HepG2 (cell line): Measurements from ENCODE around the gene NFATC4. TPM values are rescaled to one million over a fixed set of nuclear protein-coding genes. Genes with fewer than 3 reads are reported as not detected.
A peak's percentile ranks its signal among the peaks of the same experiment; 100 is the strongest.
"Not testable (repeated sequence)": the region's sequence is repeated elsewhere in the genome, so short reads cannot be mapped to it uniquely, and the experiment has no call there.

Source experiments
- ATAC-seq: fragments of 200-7000 bp; cut with Tn5 transposase; 3 replicates; pipeline ENCODE4 v1.9.1; 2020; ENCODE audit warnings: mild to moderate bottlenecking, moderate library complexity
- BruUV-seq: library from RNA; stranded (reverse); fragments of 400-500 nt; replicated peaks from 2 replicates; lab custom pipeline; 2021; lab: Mats Ljungman, UMichigan
- CTCF ChIA-PET: fragments of 300-600 bp; formaldehyde crosslinking; extraction: SDS; loops from one replicate; lab custom pipeline; 2021; ENCODE audit warnings: low total read pairs, inconsistent platforms, low intra/inter-chr PET ratio; lab: Yijun Ruan, JAX
- POLR2A ChIA-PET: fragments of 350-600 bp; sonication (Branson Sonifier 250); formaldehyde crosslinking; loops from one replicate; lab custom pipeline; 2020; ENCODE audit warnings: antibody characterized with exemption, inconsistent platforms; lab: Yijun Ruan, JAX
- DNase-seq: peaks from one replicate; pipeline ENCODE4 v3.0.0-alpha.2; 2015; ENCODE audit warnings: low spot score
- FAIRE-seq: peaks from 3 replicates; lab custom pipeline; 2011; peaks lifted over from hg19 to GRCh38; lab: Jason Lieb, UNC
- H2AFZ ChIP-seq: one replicate; pipeline ENCODE4 v1.6.1; 2011; ENCODE audit warnings: low read length, inconsistent platforms
- H3K27ac ChIP-seq: fragments of 300-600 bp; 3 replicates; pipeline ENCODE4 v1.8.0; 2011; ENCODE audit warnings: mixed run types, mild to moderate bottlenecking, mixed read lengths, low read length, inconsistent platforms; ENCODE audit not compliant: insufficient read depth; ENCODE audit errors: extremely low read length
- H3K27me3 ChIP-seq, 2 experiments: fragments of 200-600 bp in 1 of 2; 2 replicates in 1 of 2; 3 replicates in 1 of 2; pipeline versions ENCODE4 v1.6.0 to v1.8.0; 2011; ENCODE audit warnings: low read length in 2 of 2, mild to moderate bottlenecking in 2 of 2, moderate library complexity in 2 of 2, inconsistent platforms in 1 of 2; ENCODE audit not compliant: insufficient read depth in 2 of 2, control insufficient read depth in 1 of 2
- H3K36me3 ChIP-seq, 2 experiments: fragments of 200-600 bp in 1 of 2; replicated peaks in 1 of 2; 2 replicates in 1 of 2; 3 replicates in 1 of 2; pipeline versions ENCODE4 v1.5.1 to v1.8.0; 2011; ENCODE audit warnings: low read length in 2 of 2, inconsistent platforms in 1 of 2; ENCODE audit not compliant: insufficient read depth in 2 of 2, control insufficient read depth in 1 of 2
- H3K4me1 ChIP-seq: 2 replicates; pipeline ENCODE4 v1.5.1; 2012; ENCODE audit warnings: low read length, inconsistent platforms; ENCODE audit not compliant: insufficient read depth
- H3K4me2 ChIP-seq: 2 replicates; pipeline ENCODE4 v1.6.0; 2011; ENCODE audit warnings: low read depth, low read length, inconsistent platforms
- H3K4me3 ChIP-seq, 3 experiments: fragments of 200-600 bp in 1 of 3; sonication (generic), shearing (Covaris generic) in 1 of 3; replicated peaks in 1 of 3; 2 replicates each; pipeline ENCODE4 v1.5.1; 2011 to 2016; ENCODE audit warnings: low read length in 3 of 3, inconsistent platforms in 2 of 3, low read depth in 2 of 3, mild to moderate bottlenecking in 2 of 3, control low read depth in 1 of 3, mixed read lengths in 1 of 3; ENCODE audit not compliant: insufficient read depth in 1 of 3
- H3K79me2 ChIP-seq: one replicate; pipeline ENCODE4 v1.6.1; 2011; ENCODE audit warnings: low read length, inconsistent platforms; ENCODE audit not compliant: insufficient read depth
- H3K9ac ChIP-seq: 2 replicates; pipeline ENCODE4 v1.6.0; 2011; ENCODE audit warnings: mild to moderate bottlenecking, low read depth, low read length, inconsistent platforms; ENCODE audit not compliant: insufficient read depth
- H3K9me3 ChIP-seq: 2 replicates; pipeline ENCODE4 v1.5.1; 2012; ENCODE audit warnings: mild to moderate bottlenecking, low read length
- H4K20me1 ChIP-seq: 2 replicates; pipeline ENCODE4 v1.6.0; 2011; ENCODE audit warnings: inconsistent platforms, mild to moderate bottlenecking, low read length, moderate library complexity; ENCODE audit not compliant: insufficient read depth
- LCORL ChIP-seq, 2 experiments: fragments of 450-650 bp in 1 of 2; sonication (generic) in 1 of 2; formaldehyde crosslinking in 1 of 2; IDR thresholded peaks; 2 replicates each; pipeline versions ENCODE4 v1.5.0 to v1.6.1; 2017 to 2020; ENCODE audit warnings: antibody characterized with exemption in 1 of 2, missing genetic modification reagents in 1 of 2
- PHF20 ChIP-seq: sonication (generic); formaldehyde crosslinking; IDR thresholded peaks from 2 replicates; pipeline ENCODE4 v1.5.0; 2020; ENCODE audit warnings: mild to moderate bottlenecking, missing genetic modification reagents
- SMYD3 ChIP-seq: sonication (generic); formaldehyde crosslinking; IDR thresholded peaks from 2 replicates; pipeline ENCODE4 v1.8.1; 2023; ENCODE audit warnings: mild to moderate bottlenecking, missing genetic modification reagents
- ZNF446 ChIP-seq: sonication (generic); formaldehyde crosslinking; IDR thresholded peaks from 2 replicates; pipeline ENCODE4 v1.5.0; 2020; ENCODE audit warnings: mild to moderate bottlenecking, missing genetic modification reagents
- ZNF503 ChIP-seq: sonication (generic); formaldehyde crosslinking; IDR thresholded peaks from 2 replicates; pipeline ENCODE4 v1.4.0; 2020; ENCODE audit warnings: missing genetic modification reagents
- ZNF614 ChIP-seq: IDR thresholded peaks from 2 replicates; pipeline ENCODE4 v1.6.1; 2018; ENCODE audit warnings: missing biosample characterization, missing genetic modification reagents, inconsistent platforms, borderline replicate concordance
- whole genome bisulfite sequencing: methylation state at CpG from one replicate; pipeline ENCODE4 v1.1.6; 2017; ENCODE audit warnings: low lambda C conversion rate; 5-methylcytosine and 5-hydroxymethylcytosine counted together
- in situ Hi-C: cut with HindIII; loops from 2 replicates; pipeline ENCODE4 v1.10.0; 2017; ENCODE audit warnings: low pct_unique_long_range_greater_than_20kb; ENCODE audit not compliant: extremely low pct_ligation_motif_present
- intact Hi-C: fragments of 100-400 bp; cut with micrococcal nuclease; formaldehyde crosslinking; loops from one replicate; pipeline ENCODE4 v1.10.0; 2022; ENCODE audit not compliant: unreplicated experiment
- polyA plus RNA-seq, 8 experiments: library from polyadenylated mRNA; depleted of rRNA in 3 of 8; stranded (reverse) in 7 of 8; unstranded in 1 of 8; fragments of >200 nt; fragmentation: Illumina TruSeq in 4 of 8; extraction: Trizol in 4 of 8; gene quantifications; 2 replicates each; pipeline versions ENCODE4 v1.2.1 to v1.2.3, GENCODE V29; 2011 to 2016; ENCODE audit warnings: low read depth in 4 of 8, missing spikeins in 1 of 8, mixed read lengths in 1 of 8; ENCODE audit not compliant: insufficient read depth in 1 of 8
- total RNA-seq, 5 experiments: library from RNA; depleted of rRNA; stranded (reverse); fragments of >200 nt; fragmentation: Illumina TruSeq; extraction: Trizol; gene quantifications; 2 replicates each; pipeline ENCODE4 v1.2.3, GENCODE V29; 2016; ENCODE audit warnings: low read depth in 1 of 5
- TF ChIP-seq, protein P1 (sequence below): sonication (generic); formaldehyde crosslinking; IDR thresholded peaks from 2 replicates; pipeline ENCODE4 v1.8.0; 2023; ENCODE audit warnings: mild to moderate bottlenecking, missing genetic modification reagents
- TF ChIP-seq, protein P2 (sequence below), 2 experiments: sonication (generic) in 1 of 2; formaldehyde crosslinking in 1 of 2; IDR thresholded peaks; 2 replicates each; pipeline versions ENCODE4 v1.5.1 to v1.6.1; 2011 to 2020; ENCODE audit warnings: borderline replicate concordance in 1 of 2, low read depth in 1 of 2, low read length in 1 of 2, mild to moderate bottlenecking in 1 of 2, missing genetic modification reagents in 1 of 2, moderate library complexity in 1 of 2

NFATC4 gene
- total and polyA plus RNA-seq, 2 of the 13 experiments (the other 11 are each of a cell fraction or from before 2014, with no cell fraction given) = 0.04 to 0.15 TPM

DNA sequence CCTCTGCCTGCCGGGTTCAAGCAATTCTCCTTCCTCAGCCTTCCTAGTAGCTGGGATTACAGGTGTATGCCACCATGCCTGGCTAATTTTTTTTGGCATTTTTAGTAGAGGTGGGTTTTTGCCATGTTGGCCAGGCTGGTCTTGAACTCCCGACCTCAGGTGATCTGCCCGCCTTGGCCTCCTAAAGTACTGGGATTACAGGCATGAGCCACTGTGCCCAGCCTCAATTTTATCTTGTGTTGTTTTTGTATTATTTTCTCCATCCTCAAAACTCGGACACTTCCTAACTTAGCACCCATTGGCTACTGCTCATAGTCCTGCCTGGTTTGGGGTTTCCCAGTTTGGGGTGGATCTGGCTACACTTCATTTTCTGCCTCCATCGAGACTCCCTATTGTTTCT, 19.6 kb downstream of the NFATC4 start:
- H3K4me2 ChIP-seq; H3K9ac ChIP-seq; BruUV-seq; H4K20me1 ChIP-seq; DNase-seq; H3K4me3 ChIP-seq; in situ Hi-C loops; H3K79me2 ChIP-seq; H3K27ac ChIP-seq; FAIRE-seq; H2AFZ ChIP-seq; H3K36me3 ChIP-seq; ATAC-seq; H3K9me3 ChIP-seq; TF ChIP-seq LCORL (CRISPR knock-in tag; IDR thresholded peaks at IDR 0.05): not testable (repeated sequence)
- H3K4me1 ChIP-seq = peaks cover 39% of the 10 kb centered on the region
- 47% methylated on average over 5 of the region's 5 CpGs for WGBS
- intact Hi-C loops = loop anchor here (2.0 kb wide), 2 partner anchors 13 to 25 kb away; no protein-coding TSS in a partner anchor
- ChIA-PET CTCF (interaction anchor here (0.9 kb wide), 1 partner anchor 24 kb away, joined by 3 read pairs; no protein-coding TSS in a partner anchor), POLR2A (interaction anchor here (1.0 to 1.4 kb wide), 2 partner anchors 40 to 42 kb away, joined by 3 to 8 read pairs; partner anchors contain the start of genes CBLN3 and KHNYN)
- peaks cover 7 to 20% of the 10 kb centered on the region in 2 experiments; a peak in 3 of 5 replicates for H3K27me3 ChIP-seq
- 0 out of 2 replicates have a peak, but pooled peaks have one; percentile 16 for TF ChIP-seq LCORL (IDR thresholded peaks at IDR 0.05)
- 0 out of 2 replicates have a peak, but pooled peaks have one; percentile 55 for TF ChIP-seq ZNF446 (CRISPR knock-in tag)
- TF ChIP-seq, protein P1, sequence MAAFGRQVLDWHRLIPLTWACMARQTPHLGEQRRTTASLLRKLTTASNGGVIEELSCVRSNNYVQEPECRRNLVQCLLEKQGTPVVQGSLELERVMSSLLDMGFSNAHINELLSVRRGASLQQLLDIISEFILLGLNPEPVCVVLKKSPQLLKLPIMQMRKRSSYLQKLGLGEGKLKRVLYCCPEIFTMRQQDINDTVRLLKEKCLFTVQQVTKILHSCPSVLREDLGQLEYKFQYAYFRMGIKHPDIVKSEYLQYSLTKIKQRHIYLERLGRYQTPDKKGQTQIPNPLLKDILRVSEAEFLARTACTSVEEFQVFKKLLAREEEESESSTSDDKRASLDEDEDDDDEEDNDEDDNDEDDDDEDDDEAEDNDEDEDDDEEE (CRISPR knock-in tag) = peak; percentile 67; the same call in 1 of the 2 replicates
- TF ChIP-seq ZNF614 = 0 out of 2 replicates have a peak, but pooled peaks have one; percentile 9

DNA sequence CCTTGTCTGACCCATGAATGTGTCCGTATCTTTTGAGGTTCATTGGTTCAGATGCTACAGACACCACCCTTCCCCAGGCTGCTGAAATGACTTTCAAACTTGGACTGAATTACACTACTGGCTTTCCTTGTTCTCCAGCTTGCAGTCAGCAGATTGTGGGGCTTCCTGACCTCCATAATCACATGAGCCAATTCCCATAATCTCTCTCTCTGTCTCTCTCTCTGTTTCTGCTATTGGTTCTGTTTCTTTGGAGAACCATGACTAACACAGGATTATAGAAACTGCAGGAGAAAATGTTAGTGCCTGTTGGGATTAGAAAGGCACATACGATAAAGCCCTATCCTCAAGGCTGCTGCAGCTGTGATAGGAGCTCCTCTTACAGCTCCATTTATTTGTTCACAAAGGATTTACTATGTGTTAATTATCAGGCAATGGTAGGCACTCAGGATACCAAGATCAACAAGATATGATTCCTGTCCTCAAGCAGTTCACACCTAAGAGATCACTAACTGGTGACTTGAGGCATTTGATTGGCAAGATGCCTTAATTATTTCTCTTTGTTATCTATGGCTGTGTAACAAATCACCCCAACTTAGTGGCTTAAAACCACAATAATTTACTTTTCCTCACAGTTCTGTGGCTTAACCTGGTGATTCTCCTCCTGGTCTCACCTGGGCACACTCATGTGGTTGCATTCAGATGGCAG, 20.6 kb downstream of the NFATC4 start:
- no TSS peak for BruUV-seq
- Histone ChIP-seq H3K4me3 (no peak overlapping the region), H3K27me3 (peaks cover 4 to 19% of the 10 kb centered on the region in 2 experiments; a peak in 3 of 5 replicates), H4K20me1 (no peaks in the 10 kb centered on the region), H3K4me2 (no peak overlapping the region), H3K79me2 (no peaks in the 10 kb centered on the region), H3K4me1 (peaks cover 44% of the 10 kb centered on the region), H3K9ac (no peak overlapping the region), H3K9me3 (no peaks in the 10 kb centered on the region), H3K36me3 (no peaks in the 10 kb centered on the region), H2AFZ (no peak overlapping the region), H3K27ac (no peak overlapping the region)
- ChIA-PET CTCF (no interaction called here), POLR2A (interaction anchor here (1.0 to 1.4 kb wide), 2 partner anchors 39 to 41 kb away, joined by 3 to 8 read pairs; partner anchors contain the start of genes CBLN3 and KHNYN)
- DNase-seq (no peak), ATAC-seq (no peak), FAIRE-seq (no peak)
- in situ Hi-C loops = no loop called here
- intact Hi-C loops = no loop called here
- WGBS = 2% methylated on average over 2 of the region's 2 CpGs
- no peak for TF ChIP-seq SMYD3 (CRISPR knock-in tag)
- TF ChIP-seq ZNF503 (CRISPR knock-in tag) = no peak
- TF ChIP-seq PHF20 (CRISPR knock-in tag) = no peak
- TF ChIP-seq, protein P2, sequence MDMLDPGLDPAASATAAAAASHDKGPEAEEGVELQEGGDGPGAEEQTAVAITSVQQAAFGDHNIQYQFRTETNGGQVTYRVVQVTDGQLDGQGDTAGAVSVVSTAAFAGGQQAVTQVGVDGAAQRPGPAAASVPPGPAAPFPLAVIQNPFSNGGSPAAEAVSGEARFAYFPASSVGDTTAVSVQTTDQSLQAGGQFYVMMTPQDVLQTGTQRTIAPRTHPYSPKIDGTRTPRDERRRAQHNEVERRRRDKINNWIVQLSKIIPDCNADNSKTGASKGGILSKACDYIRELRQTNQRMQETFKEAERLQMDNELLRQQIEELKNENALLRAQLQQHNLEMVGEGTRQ (IDR thresholded peaks at IDR 0.05; ENCODE audit: low read depth, low read length) = no peak
- TF ChIP-seq, protein P2 (CRISPR knock-in tag; IDR thresholded peaks at IDR 0.05; ENCODE audit: borderline replicate concordance) = no peak
